Fibroblast of skin of left biceps (primary cell): Measurements from ENCODE around the gene L3MBTL2.

Experiments used
- DNase-seq, 2 experiments: peaks; one replicate each; pipeline ENCODE4 v3.0.0-alpha.2; 2013; ENCODE audit warnings: low read depth in 2 of 2

The L3MBTL2 gene

DNA sequence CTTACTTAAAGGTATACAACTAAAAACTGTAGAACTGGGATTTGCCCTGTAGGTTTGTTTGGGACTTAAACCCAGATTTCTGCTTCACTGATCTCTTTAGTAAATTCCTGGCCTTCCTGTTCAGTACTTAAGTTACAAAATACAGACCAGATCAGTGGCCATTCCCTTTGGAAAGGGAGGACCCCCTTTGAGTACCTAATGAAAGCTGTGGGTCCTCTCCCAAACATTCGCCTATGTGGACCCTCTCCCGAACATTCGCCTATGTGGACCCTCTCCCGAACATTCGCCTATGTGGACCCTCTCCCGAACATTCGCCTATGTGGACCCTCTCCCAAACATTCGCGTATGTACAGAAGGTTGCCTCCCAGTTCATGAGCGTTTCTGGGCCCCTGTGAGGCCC is 10.3 kb downstream of the L3MBTL2 start:
- DNase-seq, result no peak

DNA sequence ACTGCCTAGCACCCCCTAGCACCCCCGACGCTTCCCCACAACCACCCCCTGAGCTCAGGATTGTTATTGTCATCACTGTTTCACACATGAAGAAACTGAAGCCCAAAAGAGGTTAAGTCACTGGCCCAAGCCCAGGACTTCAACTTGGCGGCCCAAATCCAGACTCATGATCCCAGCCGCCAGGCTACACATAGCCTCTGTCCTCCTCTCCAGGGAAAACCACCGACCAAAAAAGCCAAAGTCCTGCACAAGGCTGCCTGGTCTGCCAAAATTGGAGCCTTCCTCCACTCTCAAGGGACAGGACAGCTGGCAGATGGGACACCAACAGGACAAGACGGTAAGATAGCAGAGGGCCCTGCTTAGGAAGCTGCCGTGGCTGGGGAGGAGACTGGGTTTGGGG is 10.8 kb downstream of the L3MBTL2 start:
- no peak for DNase-seq

- DNase-seq, result no peak
Observed at GRCh38 chr22:41216984-41217383, 11.9 kb downstream of the L3MBTL2 start.

DNA sequence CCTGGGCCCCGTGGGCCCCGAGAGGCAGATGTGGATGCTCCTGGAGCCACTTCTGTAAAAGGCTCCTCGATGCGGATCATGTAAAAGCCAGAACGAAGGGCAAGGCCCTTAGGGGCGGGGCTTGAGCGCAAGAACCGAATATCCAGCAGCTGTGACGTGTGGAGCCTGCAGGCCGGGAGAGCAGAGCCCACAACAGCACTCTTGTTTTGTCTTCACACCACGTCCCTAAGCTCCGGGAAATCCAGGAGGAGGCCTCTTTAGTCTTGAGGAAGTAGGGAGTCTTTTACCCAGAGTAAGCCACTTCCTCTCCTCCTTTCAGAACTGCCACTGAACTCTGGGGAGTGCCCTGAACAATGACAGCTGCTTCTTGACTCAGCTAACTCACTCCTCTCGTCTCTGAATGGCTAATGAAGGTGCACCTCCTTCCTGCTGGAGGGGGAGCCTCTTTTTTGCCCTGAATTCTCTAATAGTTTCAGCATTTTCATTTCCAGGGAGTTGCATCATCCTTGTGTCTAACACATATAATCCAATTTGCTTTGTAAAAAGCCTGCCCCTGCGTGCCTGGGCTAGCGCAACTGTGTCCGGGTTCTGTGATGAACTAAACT is 12.5 kb downstream of the L3MBTL2 start:
- peak; percentile 60 to 68 for DNase-seq

DNA sequence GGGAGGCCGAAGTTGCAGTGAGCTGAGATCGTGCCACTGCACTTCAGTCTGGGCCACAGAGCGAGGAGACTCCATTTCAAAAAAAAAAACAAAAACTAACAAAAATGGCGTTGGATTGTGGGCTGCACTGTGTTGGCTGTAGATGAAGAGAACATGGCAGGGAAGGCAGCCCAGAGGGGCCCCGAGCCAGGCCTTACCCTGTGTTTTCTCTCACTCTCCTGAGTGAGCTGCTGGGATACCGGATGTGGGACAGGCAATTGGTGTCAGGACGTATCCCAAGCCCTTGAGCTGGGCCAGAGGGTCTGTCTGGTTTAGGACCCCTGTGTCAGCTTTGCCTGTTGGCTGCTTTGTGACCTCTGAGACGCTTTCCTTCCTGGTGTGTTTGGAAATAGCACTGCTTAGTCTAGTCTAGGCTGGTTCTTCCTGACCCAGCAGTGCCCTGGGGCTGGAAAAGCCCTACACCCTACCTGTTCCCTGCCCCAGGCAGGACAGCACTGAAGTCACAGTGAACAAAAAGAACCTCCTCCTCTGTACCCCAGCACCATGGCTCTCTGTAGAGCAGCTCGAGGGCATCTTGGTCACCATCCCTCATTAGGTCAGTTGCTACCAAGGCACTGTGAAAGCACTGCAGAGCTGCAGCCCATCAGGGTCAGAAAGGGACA is 17.9 kb downstream of the L3MBTL2 start:
- DNase-seq, result no peak

GRCh38 chr22:41223535-41223934 is 18.4 kb downstream of the L3MBTL2 start:
- no peak for DNase-seq

DNA sequence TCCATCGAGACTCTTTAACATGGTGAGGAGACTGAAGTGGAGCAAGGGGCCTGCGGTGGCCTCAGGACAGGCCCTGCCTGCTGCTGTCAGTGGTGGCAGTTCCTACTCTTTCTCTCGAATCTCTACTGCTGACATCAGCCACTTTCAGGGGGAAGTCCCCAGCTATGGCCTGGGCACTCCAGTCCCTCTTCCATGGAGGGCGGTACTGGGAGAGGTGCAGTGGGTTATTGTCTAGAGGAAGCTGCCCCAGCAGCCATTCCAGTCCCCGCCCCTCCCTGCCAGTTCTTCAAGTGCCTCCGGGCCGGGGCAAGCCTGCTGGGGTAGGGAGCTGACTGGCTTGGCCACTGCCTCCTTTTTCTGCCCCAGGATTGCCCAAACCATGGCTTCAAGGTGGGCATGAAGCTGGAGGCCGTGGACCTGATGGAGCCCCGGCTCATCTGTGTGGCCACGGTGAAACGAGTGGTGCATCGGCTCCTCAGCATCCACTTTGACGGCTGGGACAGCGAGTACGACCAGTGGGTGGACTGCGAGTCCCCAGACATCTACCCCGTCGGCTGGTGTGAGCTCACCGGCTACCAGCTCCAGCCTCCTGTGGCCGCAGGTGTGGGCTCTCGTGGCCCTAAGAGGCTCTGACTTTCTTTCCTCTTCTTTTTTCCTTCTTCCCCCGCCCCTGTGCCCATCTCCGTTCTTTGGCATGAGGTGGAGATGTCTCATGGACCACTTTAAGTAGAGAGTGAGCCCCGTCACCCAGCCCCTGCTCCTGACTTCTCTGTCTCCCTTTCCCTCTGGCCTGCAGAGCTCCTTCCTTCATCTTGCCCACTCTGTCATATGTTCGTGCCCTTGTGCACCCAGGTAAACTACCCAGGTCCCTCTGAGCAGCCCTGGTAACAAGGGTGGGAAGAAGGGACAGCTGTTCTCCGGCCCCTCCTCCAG is 21.9 kb downstream of the L3MBTL2 start:
- no peak for DNase-seq

GRCh38 chr22:41229215-41229614 is 24.1 kb downstream of the L3MBTL2 start:
- DNase-seq, result no peak

- no peak for DNase-seq
Observed at GRCh38 chr22:41229730-41230400, 24.8 kb downstream of the L3MBTL2 start.

- no peak for DNase-seq
Observed at GRCh38 chr22:41230401-41230785, 25.3 kb downstream of the L3MBTL2 start.

- DNase-seq, result no peak
Observed at GRCh38 chr22:41231369-41231768, 26.3 kb downstream of the L3MBTL2 start.

- DNase-seq, result no peak
Observed at GRCh38 chr22:41234815-41235695, 29.9 kb downstream of the L3MBTL2 start.

DNA sequence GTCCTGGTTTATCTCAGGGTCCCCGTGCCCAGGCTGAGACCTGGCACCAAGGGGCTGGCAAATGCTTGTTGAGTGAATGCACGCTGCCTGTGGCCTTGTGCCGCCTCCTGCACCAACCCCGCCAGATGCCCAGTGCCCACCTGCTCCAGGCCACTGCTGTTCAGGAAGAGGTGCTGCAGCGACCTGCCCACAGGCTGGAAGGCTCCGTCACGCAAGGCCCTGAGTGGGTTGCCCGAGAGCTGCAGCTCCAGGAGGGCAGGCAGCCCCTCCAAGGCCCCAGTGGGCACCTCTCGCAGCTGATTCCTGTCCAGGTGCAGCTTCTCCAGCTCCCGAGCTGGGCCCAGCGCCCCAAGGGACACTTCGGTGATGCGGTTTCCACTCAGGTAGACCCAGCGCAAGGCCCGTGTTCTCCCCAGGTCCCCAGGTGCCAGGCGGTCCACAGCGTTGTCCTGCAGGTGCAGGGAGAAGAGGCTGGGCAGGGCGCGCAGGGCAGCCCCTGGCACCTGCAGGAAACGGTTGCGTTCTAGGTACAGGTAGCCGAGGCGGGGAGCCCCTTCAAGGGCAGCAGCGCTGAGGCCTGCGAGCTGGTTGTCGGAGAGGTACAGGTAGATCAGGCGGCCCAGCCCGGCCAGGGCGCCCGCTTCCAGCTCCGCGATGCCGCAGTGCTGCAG is 32.1 kb downstream of the L3MBTL2 start:
- no peak for DNase-seq

DNA sequence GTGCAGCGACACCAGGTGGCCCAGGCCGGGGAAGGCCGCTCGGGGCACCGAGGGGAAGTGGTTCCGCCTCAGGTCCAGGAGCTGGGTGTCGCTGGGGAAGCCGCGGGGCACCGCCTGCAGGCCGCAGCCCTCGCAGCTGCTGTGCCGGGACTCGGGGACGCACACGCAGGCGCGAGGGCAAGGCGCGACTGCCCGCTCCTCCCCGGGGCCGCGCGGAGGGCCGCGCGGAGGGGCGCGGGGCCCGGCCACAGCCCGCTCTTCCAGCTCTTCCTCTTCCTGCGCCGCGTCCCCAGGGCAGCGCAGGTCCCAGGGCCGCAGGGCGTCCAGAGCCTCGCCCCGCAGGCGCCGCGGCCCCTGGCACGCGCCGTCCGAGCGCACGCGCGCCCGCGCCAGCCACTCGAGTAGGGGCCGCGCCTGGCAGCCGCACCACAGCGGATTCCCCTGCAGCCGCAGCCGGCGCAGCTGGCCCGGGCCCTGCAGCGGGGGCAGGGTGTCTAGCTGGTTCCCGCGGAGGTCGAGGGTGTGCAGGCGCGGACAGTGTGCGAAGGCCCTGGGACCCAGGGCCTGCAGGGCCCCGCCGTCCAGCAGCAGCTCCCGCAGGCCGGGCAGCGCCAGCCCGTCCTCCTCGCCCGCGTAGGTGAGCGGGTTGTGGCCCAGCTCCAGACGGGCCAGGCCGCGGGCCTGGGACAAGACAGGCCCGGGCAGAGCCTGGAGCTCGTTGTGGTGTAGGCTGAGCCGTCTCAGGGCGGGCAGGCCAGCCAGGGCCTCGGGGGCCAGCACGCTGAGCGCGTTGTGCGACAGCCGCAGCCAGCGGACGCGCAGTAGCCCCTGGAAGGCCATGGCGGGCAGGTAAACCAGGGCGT is 32.8 kb downstream of the L3MBTL2 start:
- DNase-seq, result no peak

DNA sequence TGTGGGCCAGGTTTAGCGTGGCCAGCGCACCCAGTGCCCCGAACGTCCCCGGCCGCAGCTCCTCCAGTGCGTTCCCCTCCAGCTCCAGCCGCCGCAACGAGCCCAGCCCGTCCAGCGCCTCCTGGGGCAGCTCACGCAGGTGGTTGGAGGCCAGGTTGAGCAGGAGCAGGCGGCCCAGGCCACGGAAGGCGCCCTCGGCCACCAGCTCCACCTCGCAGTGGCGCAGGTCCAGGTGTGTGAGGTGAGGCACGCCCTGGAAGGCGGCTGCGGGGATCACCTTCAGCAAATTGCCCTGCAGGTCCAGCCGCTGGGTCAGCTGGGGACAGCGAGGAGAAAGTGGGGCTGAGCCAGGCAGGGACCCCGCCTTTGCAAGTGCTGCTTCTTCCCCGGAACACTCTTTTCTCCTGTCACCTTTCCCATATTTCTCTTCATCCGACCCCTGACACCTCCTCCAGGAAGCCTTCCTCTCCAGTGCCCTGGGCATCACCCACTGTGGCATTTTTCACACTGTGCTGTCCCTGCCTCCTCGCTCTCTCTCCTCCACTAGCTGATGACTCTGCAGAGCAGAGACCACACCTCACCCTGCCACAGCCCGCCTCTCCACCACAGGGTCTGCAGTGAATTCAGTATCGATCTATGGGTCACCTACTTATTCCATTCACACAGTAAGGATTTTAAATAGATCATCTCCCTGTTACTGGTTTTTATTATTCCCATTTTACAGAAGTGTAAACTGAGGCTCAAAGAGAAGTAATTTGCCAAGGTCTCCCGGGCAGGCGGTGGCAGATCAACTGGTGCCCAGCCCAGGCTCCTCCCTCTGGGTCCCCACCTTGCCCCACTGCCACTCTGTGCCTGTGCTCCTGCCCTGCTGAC is 33.7 kb downstream of the L3MBTL2 start:
- no peak for DNase-seq

DNA sequence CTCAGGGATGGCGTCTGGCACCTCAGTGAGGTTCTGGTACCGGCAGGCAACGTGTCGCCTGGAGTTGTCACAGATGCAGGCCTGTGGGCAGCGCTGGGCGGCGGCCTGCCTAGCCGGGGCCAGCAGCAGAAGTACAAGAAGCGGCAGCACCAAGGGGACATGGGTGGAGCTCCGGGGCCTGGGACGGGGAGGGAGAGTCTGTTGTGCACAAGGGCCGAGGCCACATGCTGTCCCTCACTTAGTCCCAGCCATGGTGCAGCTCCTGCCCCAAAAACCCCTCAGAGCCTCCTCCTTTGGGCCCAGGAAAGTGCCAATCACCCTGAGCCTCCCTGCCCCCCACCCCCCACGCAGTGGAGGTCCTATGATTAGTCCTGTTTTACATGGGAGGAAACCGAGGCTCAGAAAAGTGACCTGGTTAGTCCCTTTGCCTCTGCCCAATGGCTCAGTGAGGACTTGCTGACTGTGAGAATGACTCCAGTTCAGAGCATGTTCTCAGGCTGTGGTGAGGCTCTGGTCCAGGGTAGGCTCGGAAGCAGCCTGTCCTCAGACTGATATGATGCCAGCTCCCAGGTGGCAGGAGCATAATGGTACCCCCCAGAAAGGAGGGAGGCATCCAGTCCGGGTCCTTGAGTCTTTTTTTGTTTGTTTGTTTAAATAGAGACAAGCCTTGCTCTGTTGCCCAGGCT is 34.5 kb downstream of the L3MBTL2 start:
- DNase-seq, result no peak

DNA sequence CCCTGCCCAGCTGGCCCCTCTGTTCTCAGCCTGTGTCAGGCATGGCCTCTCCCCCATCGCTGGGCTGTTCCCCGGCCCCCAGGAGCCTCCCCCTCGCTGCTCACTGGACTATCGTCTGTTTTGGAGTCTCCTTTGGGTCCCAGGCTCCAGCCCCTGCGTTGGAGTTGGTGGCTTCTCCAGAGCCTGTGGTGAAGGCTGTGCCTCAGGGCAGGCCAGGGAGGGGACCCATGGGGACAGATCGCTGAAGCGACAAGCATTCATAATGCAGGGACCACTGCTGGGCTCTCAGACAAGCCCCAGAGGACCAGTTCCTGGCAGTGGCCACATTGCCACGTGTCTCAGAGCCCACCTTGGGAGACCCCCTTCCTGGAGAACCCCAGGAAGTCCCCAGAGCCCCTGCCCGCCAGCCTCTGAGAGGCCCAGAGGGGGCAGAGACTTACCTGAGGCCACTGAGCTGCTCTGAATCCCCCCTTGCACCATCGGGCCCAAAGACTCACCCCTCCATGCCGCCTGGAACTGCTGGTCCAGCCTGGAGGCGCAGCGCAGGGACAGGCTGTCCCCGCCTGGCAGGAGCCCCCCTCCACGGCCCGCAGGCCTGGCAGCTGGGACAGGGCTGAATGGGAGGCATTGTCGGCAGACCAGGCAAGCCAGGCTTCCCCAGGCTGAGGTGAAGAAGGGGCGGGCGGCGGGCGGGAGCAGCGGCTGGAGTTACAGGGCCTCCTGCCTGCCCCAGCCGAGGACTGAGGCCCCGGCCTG is 35.4 kb downstream of the L3MBTL2 start, which contains the start of gene CHADL:
CHADL (minus strand) TSS at position 555 of the 756 bp plus-strand sequence; CDS start at position 505, 50 bp downstream.
- DNase-seq, result no peak
